ENCODE results near the gene EEF1G. TPM values are rescaled to one million over a fixed set of nuclear protein-coding genes. Genes with fewer than 3 reads are reported as not detected.

The EEF1G gene
- total RNA-seq, 1 experiment from 2014 or later = 3,525 TPM

GRCh38 chr11:62513626-62514025 is 60.1 kb downstream of the EEF1G start:
- in situ Hi-C loops (cut with HindIII; ENCODE audit: low sequenced_read_pairs) = loop anchor here (25.0 kb wide), 1 partner anchor 301 kb away; the partner anchor contains the start of gene SCGB2A1

GRCh38 chr11:62512961-62513360 is 60.7 kb downstream of the EEF1G start:
- in situ Hi-C loops (cut with HindIII; ENCODE audit: low sequenced_read_pairs) = loop anchor here (25.0 kb wide), 1 partner anchor 301 kb away; the partner anchor contains the start of gene SCGB2A1

More at GRCh38 chr11:62513626-62514025, 60.1 kb downstream of the EEF1G start:
- no peak for DNase-seq (ENCODE audit: low spot score)

More at GRCh38 chr11:62512961-62513360, 60.7 kb downstream of the EEF1G start:
- peak; percentile 51 for DNase-seq (ENCODE audit: low spot score)

Other genes with a start within 250 kb of the EEF1G start
- gene ASRGL1, start 236.4 kb downstream of the EEF1G start, total RNA-seq (2014; rRNA removed; shearing (Covaris generic)) = 26.6 and 28.1 TPM in 2 replicates
- not detected in 2 replicates for gene SCGB1A1, start 154.9 kb downstream of the EEF1G start, total RNA-seq (2014; rRNA removed; shearing (Covaris generic))
- 161 and 197 TPM in 2 replicates for gene AHNAK, start 27.1 kb downstream of the EEF1G start, total RNA-seq (2014; rRNA removed; shearing (Covaris generic))
- 16.5 and 17.6 TPM in 2 replicates for gene TUT1, start 17.6 kb upstream of the EEF1G start, total RNA-seq (2014; rRNA removed; shearing (Covaris generic))
- gene MTA2, start 28.0 kb upstream of the EEF1G start, total RNA-seq (2014; rRNA removed; shearing (Covaris generic)) = 190 and 224 TPM in 2 replicates
- gene EML3, start 38.9 kb upstream of the EEF1G start, total RNA-seq (2014; rRNA removed; shearing (Covaris generic)) = 33.2 and 55.7 TPM in 2 replicates
- 14.2 and 14.9 TPM in 2 replicates for gene ROM1, start 39.4 kb upstream of the EEF1G start, total RNA-seq (2014; rRNA removed; shearing (Covaris generic))
- 58.5 and 67.4 TPM in 2 replicates for gene B3GAT3, start 48.1 kb upstream of the EEF1G start, total RNA-seq (2014; rRNA removed; shearing (Covaris generic))
- 289 and 394 TPM in 2 replicates for gene GANAB, start 72.7 kb upstream of the EEF1G start, total RNA-seq (2014; rRNA removed; shearing (Covaris generic))
- gene INTS5, start 79.4 kb upstream of the EEF1G start, total RNA-seq (2014; rRNA removed; shearing (Covaris generic)) = 30.0 and 33.5 TPM in 2 replicates
- 117 and 157 TPM in 2 replicates for gene C11orf98, start 91.3 kb upstream of the EEF1G start, total RNA-seq (2014; rRNA removed; shearing (Covaris generic))
- 12.7 and 13.5 TPM in 2 replicates for gene CSKMT, start 91.4 kb upstream of the EEF1G start, total RNA-seq (2014; rRNA removed; shearing (Covaris generic))
- gene UQCC3, start 97.8 kb upstream of the EEF1G start, total RNA-seq (2014; rRNA removed; shearing (Covaris generic)) = 23.0 and 28.7 TPM in 2 replicates
- gene LBHD1, start 98.4 kb upstream of the EEF1G start, total RNA-seq (2014; rRNA removed; shearing (Covaris generic)) = 1.8 and 3.7 TPM in 2 replicates
- 139 and 203 TPM in 2 replicates for gene UBXN1, start 105.2 kb upstream of the EEF1G start, total RNA-seq (2014; rRNA removed; shearing (Covaris generic))
- 0.07 and 0.12 TPM in 2 replicates for gene LRRN4CL, start 115.6 kb upstream of the EEF1G start, total RNA-seq (2014; rRNA removed; shearing (Covaris generic))
- gene BSCL2, start 133.5 kb upstream of the EEF1G start, total RNA-seq (2014; rRNA removed; shearing (Covaris generic)) = 48.7 and 59.6 TPM in 2 replicates
- 0.14 TPM in 1 of 2 replicates, not detected in the other for gene GNG3, start 133.8 kb upstream of the EEF1G start, total RNA-seq (2014; rRNA removed; shearing (Covaris generic))
- gene HNRNPUL2, start 153.6 kb upstream of the EEF1G start, total RNA-seq (2014; rRNA removed; shearing (Covaris generic)) = 13.5 and 14.9 TPM in 2 replicates
- 34.3 and 47.2 TPM in 2 replicates for gene TTC9C, start 154.6 kb upstream of the EEF1G start, total RNA-seq (2014; rRNA removed; shearing (Covaris generic))
- 10.6 and 14.1 TPM in 2 replicates for gene ZBTB3, start 180.3 kb upstream of the EEF1G start, total RNA-seq (2014; rRNA removed; shearing (Covaris generic))
- 96.3 and 110 TPM in 2 replicates for gene POLR2G, start 187.7 kb upstream of the EEF1G start, total RNA-seq (2014; rRNA removed; shearing (Covaris generic))
- gene TAF6L, start 197.5 kb upstream of the EEF1G start, total RNA-seq (2014; rRNA removed; shearing (Covaris generic)) = 38.3 and 55.0 TPM in 2 replicates
- 33.6 and 103 TPM in 2 replicates for gene TMEM179B, start 213.5 kb upstream of the EEF1G start, total RNA-seq (2014; rRNA removed; shearing (Covaris generic))
- 52.9 and 55.5 TPM in 2 replicates for gene TMEM223, start 218.1 kb upstream of the EEF1G start, total RNA-seq (2014; rRNA removed; shearing (Covaris generic))
- 10.2 and 23.3 TPM in 2 replicates for gene NXF1, start 231.5 kb upstream of the EEF1G start, total RNA-seq (2014; rRNA removed; shearing (Covaris generic))